Measurements from ENCODE around the gene MTUS2.
A peak's percentile ranks its signal among the peaks of the same experiment; 100 is the strongest.
"Not testable (repeated sequence)": the region's sequence is repeated elsewhere in the genome, so short reads cannot be mapped to it uniquely, and the experiment has no call there.

MTUS2 gene

DNA sequence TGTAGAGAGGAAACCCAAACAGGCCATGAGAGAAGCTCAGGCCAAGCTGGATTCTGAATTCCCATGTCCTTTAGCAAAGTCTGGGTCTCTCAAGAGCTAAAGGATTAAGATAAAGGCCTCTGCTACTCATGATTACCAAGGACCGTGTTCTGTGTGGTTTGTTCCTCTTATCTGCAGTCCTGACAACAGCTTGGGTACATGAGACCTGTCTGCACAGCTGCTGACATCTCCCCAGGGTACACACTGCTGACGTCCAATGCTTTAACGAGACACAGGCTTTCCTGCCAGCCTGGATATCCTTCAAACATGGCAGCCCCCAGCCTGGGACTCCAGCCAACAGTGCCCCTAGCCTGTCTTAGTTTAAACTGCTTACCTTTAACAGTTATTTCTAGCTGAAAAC lies 564.3 kb downstream of the MTUS2 start:
- Mint-ChIP-seq H3K27ac (no peak overlapping the region), H3K4me3 (no peak overlapping the region), H3K36me3 (no peaks in the 10 kb centered on the region), H3K4me1 (no peaks in the 10 kb centered on the region), H3K9me3 (peaks cover 3 to 4% of the 10 kb centered on the region in 2 donors), H3K27me3 (peaks cover 12 to 21% of the 10 kb centered on the region in 2 donors)
- DNase-seq (no peak), ATAC-seq (replicated peaks) (no peak)

DNA sequence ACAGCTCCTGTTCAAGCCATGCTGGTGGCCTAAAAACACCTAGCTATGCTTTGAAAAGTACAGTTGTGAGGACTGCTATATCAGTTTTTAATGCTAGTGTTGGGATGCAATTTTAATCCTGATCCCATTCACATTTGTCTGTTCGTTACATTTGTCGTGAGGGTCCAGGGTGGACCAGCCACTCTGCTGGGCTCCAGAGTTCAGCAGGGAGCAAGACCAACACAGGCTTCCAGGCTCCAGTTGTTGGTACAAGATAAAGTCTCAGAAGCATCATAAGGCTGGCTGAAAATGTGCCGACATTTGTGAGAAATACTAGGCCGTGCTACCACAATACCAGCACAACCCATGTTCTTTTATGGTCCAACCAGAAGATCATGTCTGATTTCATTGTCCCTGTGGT lies 564.7 kb downstream of the MTUS2 start:
- no peaks in the 10 kb centered on the region for H3K4me1 Mint-ChIP-seq
- peaks cover 2 to 4% of the 10 kb centered on the region in 2 donors for H3K9me3 Mint-ChIP-seq
- H3K36me3 Mint-ChIP-seq = no peaks in the 10 kb centered on the region
- no peak overlapping the region for H3K4me3 Mint-ChIP-seq
- H3K27ac Mint-ChIP-seq = no peak overlapping the region
- peaks cover 11 to 19% of the 10 kb centered on the region in 2 donors for H3K27me3 Mint-ChIP-seq
- DNase-seq (no peak), ATAC-seq (replicated peaks) (no peak)

DNA sequence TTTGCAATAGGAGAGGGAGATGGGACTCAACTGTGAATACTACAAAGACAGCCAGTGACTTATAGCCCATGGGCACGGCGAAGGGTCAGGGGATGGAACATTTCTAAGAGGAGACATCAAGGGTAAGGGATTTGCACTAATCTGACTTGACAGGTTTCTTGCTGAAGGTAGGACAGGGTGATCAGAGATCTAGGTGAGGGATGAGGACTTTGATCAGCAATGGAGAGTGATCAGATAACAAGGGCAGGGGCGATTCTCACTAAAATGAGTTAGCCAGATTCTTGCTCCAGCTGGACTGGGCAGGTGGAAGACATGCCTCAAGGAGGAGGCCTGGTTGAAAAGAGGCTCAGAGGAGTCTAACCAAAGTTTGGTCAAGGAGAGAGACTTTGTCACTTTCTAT lies 566.1 kb downstream of the MTUS2 start:
- Mint-ChIP-seq H3K9me3 (no peaks in the 10 kb centered on the region), H3K36me3 (no peaks in the 10 kb centered on the region)

DNA sequence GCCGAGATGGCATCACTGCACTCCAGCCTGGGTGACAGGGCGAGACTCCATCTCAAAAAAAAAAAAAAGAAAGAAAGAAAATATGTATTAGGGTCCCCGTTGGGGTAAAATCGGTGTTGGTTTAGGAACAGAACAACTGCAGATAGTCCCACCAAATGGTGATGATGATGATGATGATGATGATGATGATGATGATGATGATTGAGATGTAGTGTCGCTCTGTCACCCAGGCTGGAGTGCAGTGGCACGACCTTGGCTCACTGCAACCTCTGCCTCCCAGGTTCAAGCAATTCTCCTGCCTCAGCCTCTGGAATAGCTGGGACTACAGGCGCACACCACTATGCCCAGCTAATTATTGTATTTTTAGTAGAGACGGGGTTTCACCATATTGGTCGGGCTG lies 570.5 kb downstream of the MTUS2 start:
- not testable (repeated sequence) for H3K4me1 Mint-ChIP-seq; H3K36me3 Mint-ChIP-seq; H3K9me3 Mint-ChIP-seq; H3K4me3 Mint-ChIP-seq; ATAC-seq (replicated peaks); DNase-seq; H3K27ac Mint-ChIP-seq
- H3K27me3 Mint-ChIP-seq = peaks cover 28 to 30% of the 10 kb centered on the region in 2 donors

More for the DNA sequence above, 566.1 kb downstream of the MTUS2 start:
- ATAC-seq (replicated peaks) (no peak), DNase-seq (no peak)
- Mint-ChIP-seq H3K4me1 (no peaks in the 10 kb centered on the region), H3K4me3 (no peak overlapping the region), H3K27me3 (peaks cover 7 to 14% of the 10 kb centered on the region in 2 donors), H3K27ac (no peak overlapping the region)

DNA sequence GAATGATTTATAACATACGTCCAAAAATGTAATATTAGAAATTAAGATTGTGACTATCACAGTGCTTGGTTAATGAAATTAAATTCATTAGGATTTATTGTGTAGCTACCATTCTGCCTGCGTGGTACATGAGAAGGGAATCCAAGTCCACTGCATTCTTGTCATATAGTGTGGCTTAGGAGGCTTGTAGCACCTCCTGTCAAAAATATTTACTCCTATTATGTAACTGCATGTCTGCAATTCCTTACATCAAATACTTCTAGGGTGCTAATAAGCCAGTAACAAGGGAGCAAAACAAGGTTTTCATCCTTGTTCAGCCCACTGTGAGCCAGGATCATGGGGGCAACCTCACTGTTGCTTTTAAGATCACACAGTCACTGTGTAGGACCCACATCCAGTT lies 576.3 kb downstream of the MTUS2 start:
- ATAC-seq (replicated peaks) (no peak), DNase-seq (no peak)
- Mint-ChIP-seq H3K4me3 (no peak overlapping the region), H3K27me3 (peaks cover 35 to 40% of the 10 kb centered on the region in 2 donors), H3K27ac (no peak overlapping the region), H3K4me1 (no peaks in the 10 kb centered on the region), H3K9me3 (no peaks in the 10 kb centered on the region), H3K36me3 (no peaks in the 10 kb centered on the region)

DNA sequence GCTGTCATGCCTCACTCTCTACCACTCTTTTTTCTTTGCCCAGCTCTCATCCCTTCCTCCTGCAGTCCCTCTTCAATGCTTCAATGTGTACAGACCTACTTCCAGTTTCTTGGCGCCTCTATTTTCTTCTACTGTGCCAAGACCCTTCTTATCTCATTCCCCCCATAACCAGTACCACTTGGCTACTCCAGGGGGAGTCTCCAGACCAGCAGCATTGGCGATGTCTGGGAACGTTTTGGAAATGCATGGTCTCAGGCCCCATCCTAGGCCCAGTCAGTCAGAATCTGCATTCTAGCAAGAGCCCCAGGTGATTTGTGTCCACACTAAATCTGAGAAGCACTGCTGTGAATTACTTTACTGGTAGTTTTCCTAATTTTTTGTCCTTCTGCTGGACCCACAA lies 577.1 kb downstream of the MTUS2 start:
- ATAC-seq (replicated peaks) (no peak), DNase-seq (no peak)
- Mint-ChIP-seq H3K9me3 (no peaks in the 10 kb centered on the region), H3K27me3 (peaks cover 31 to 36% of the 10 kb centered on the region in 2 donors), H3K27ac (no peak overlapping the region), H3K36me3 (no peaks in the 10 kb centered on the region), H3K4me3 (no peak overlapping the region), H3K4me1 (no peaks in the 10 kb centered on the region)

DNA sequence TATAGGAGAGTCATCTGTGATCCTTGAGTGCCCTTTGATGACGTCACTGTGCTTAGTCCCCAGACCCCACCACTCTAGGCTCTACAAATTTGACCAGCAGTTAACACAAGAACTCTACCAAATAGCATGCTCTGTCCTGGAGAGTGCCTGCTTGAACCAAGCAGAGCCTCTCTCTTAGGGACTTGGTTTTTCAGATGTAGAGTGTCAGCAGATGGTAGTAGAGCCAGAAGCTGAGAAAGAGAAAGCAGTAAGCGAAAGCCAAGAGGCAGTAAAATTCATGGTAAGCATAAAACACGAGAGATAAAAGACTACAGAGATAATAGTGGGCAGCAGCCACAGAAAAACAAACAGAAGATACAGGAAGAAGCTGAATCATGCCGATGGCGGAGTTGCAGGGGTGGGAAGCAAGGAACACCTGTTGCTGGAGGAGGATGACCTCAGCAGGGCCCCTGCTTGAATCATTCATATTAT lies 582.1 kb downstream of the MTUS2 start:
- Mint-ChIP-seq H3K36me3 (no peaks in the 10 kb centered on the region), H3K9me3 (no peaks in the 10 kb centered on the region), H3K27ac (no peak overlapping the region), H3K4me1 (no peaks in the 10 kb centered on the region), H3K27me3 (peaks cover 5 to 10% of the 10 kb centered on the region in 2 donors), H3K4me3 (no peak overlapping the region)
- DNase-seq (no peak), ATAC-seq (replicated peaks) (no peak)

DNA sequence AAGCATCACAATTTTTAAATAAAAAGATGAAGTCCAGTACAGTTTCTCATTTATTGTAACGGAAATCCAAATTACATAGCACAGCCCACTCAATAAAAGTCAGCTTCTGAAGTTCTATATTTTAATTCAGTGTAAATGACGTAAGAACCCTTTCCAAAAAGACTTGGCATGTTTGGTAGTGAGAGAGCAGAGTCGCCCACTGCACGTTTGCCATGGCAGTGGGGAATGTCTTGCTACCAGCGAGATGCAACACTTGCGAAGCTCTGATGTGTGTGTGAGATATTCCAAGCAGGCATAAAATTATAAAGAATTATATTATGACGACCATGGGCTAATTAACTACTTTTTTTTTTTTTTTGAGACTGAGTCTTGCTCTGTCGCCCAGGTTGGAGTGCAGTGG lies 585.3 kb downstream of the MTUS2 start:
- Mint-ChIP-seq H3K4me3 (no peak overlapping the region), H3K27ac (no peak overlapping the region), H3K9me3 (no peaks in the 10 kb centered on the region), H3K4me1 (no peaks in the 10 kb centered on the region), H3K27me3 (peaks cover 5 to 10% of the 10 kb centered on the region in 2 donors), H3K36me3 (no peaks in the 10 kb centered on the region)
- DNase-seq = no peak
- no peak for ATAC-seq (replicated peaks)

DNA sequence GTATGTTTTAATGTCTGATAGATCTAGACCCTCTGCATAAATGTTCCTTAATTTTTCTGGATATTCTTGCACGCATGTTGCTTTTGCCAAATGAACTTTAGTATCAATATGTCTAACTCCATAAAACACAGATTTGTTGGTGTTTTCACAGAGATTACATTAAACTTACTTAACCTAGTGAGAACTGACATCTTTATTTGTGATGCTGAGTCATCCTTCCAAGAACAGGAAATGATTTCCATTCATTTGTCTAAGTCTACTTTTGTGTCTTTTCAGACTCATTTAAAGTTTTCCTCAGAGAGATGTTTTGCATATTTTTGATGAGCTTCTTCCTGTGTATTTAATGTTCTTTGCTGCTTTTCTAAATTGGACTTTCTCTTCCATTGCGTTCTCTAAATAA lies 591.3 kb downstream of the MTUS2 start:
- H3K27me3 Mint-ChIP-seq = peaks cover 4 to 5% of the 10 kb centered on the region in 2 donors
- H3K36me3 Mint-ChIP-seq = no peaks in the 10 kb centered on the region
- DNase-seq (no peak), ATAC-seq (replicated peaks) (no peak)
- H3K9me3 Mint-ChIP-seq = peaks cover 0 to 2% of the 10 kb centered on the region in 2 donors
- no peaks in the 10 kb centered on the region for H3K4me1 Mint-ChIP-seq
- H3K27ac Mint-ChIP-seq = no peak overlapping the region
- no peak overlapping the region for H3K4me3 Mint-ChIP-seq

DNA sequence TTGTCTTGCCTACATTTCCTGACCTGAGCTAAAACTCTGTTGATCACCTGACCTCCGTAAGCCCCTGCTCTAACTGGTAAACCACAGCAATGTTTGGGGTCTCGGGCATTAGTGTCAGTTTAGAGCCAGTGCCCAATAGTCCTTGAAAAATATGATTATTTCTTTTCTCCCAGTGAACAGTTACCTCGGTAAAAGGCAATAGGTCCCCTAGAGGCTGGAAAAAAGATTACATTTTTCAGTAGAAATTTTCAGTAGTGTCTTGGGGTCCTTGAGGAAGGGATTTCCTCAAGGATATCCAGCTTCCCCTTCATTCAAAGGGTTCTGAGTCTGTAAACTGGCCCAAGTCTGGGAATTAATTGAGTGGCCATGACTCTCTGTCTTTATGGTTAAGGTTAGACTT lies 597.9 kb downstream of the MTUS2 start:
- peaks cover 22 to 48% of the 10 kb centered on the region in 2 donors for H3K27me3 Mint-ChIP-seq
- DNase-seq (no peak), ATAC-seq (replicated peaks) (no peak)
- no peak overlapping the region for H3K27ac Mint-ChIP-seq
- no peak overlapping the region for H3K4me3 Mint-ChIP-seq
- peaks cover 0 to 13% of the 10 kb centered on the region in 2 donors for H3K4me1 Mint-ChIP-seq
- no peaks in the 10 kb centered on the region for H3K9me3 Mint-ChIP-seq
- no peaks in the 10 kb centered on the region for H3K36me3 Mint-ChIP-seq

DNA sequence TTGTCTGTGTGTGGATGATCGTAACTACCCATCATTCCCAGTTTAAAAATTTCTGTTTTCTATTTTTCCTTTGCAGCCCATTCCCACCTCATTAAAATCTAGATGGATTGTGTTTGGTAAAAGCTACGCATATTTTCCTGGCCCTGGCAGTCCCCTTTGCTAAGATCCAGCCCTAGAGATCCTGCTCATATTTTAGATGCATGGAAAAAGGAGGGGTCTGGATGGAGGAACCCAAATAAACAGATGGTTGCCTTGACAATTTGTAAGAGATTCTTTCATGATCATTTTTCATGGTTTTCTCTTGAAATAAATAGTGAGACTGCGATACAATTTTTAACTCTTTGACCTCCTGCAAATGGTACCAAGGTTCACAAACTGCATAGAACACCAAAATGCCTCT lies 601.0 kb downstream of the MTUS2 start:
- peaks cover 30 to 67% of the 10 kb centered on the region in 2 donors for H3K27me3 Mint-ChIP-seq
- peaks cover 0 to 13% of the 10 kb centered on the region in 2 donors for H3K4me1 Mint-ChIP-seq
- H3K9me3 Mint-ChIP-seq = no peaks in the 10 kb centered on the region
- H3K27ac Mint-ChIP-seq = no peak overlapping the region
- H3K4me3 Mint-ChIP-seq = no peak overlapping the region
- ATAC-seq (replicated peaks) (no peak), DNase-seq (no peak)
- H3K36me3 Mint-ChIP-seq = no peaks in the 10 kb centered on the region

DNA sequence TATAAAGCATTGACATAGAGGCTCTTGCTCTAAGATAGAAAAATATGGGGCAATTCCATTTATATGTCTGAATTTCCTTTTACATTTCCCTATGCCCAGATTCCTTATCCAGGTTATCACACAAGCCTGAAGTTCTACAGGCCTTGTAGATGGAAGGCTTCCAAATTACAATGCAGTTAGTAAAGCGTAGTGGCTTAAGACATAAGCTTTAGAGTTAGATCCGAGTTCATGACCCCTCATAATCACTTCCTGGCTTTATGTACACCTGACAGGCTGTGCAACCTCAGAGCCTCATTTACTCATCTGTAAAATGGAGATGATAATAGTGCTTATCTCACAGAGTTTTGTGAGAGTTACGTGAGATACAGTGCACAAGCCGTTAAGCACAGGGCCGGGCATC lies 601.9 kb downstream of the MTUS2 start:
- H3K27ac Mint-ChIP-seq = no peak overlapping the region
- H3K9me3 Mint-ChIP-seq = no peaks in the 10 kb centered on the region
- peaks cover 38 to 76% of the 10 kb centered on the region in 2 donors for H3K27me3 Mint-ChIP-seq
- ATAC-seq (replicated peaks) (no peak), DNase-seq (no peak)
- H3K4me3 Mint-ChIP-seq = no peak overlapping the region
- H3K36me3 Mint-ChIP-seq = no peaks in the 10 kb centered on the region
- peaks cover 0 to 13% of the 10 kb centered on the region in 2 donors for H3K4me1 Mint-ChIP-seq

DNA sequence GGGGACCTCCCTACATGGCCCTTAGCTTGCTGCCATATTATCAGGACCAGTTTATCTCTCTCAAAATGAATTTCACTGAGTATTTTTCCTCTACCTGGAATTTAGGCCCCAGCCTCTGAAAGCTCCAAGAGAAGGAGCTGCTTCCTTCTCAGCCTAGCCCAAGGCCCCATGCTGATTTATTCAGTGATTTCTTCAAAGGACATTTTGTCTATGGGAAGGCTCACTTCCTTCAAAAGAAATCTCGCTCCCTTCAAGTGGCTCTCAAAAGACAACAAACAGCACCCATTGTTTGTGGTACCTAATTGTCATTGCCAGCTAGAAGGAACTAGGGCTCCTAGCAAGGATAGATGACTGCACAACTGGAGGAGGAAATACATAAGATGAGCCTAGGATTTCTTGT lies 602.9 kb downstream of the MTUS2 start:
- no peak overlapping the region for H3K4me3 Mint-ChIP-seq
- DNase-seq (no peak), ATAC-seq (replicated peaks) (no peak)

DNA sequence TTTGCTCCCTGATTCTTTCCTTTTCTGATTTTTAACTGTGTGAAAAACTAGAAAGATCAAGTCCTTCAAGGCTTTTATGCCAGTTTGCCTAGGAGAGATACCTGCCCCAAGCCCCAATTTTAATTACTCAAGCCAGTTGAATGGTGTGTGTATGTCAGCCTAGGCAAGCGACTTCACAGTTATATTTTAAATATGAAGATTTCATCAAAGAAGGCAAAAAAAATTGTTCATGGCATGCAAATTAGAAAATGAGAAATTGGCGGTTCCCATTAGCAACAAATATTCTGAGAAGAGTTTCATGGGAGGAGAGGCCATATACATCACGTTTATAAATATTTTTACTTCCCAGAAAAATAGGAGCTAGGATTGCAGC lies 607.8 kb downstream of the MTUS2 start:
- no peak for ATAC-seq (replicated peaks)
- no peaks in the 10 kb centered on the region for H3K36me3 Mint-ChIP-seq
- no peak for DNase-seq
- peaks cover 26 to 49% of the 10 kb centered on the region in 2 donors for H3K27me3 Mint-ChIP-seq
- H3K9me3 Mint-ChIP-seq = no peaks in the 10 kb centered on the region
- no peak overlapping the region for H3K4me3 Mint-ChIP-seq
- no peak overlapping the region for H3K27ac Mint-ChIP-seq
- peaks cover 5 to 13% of the 10 kb centered on the region in 2 donors for H3K4me1 Mint-ChIP-seq

More for the DNA sequence above, 602.9 kb downstream of the MTUS2 start:
- H3K4me1 Mint-ChIP-seq = peaks cover 0 to 13% of the 10 kb centered on the region in 2 donors
- H3K27ac Mint-ChIP-seq = no peak overlapping the region
- H3K9me3 Mint-ChIP-seq = no peaks in the 10 kb centered on the region
- H3K36me3 Mint-ChIP-seq = no peaks in the 10 kb centered on the region
- peaks cover 38 to 67% of the 10 kb centered on the region in 2 donors for H3K27me3 Mint-ChIP-seq

DNA sequence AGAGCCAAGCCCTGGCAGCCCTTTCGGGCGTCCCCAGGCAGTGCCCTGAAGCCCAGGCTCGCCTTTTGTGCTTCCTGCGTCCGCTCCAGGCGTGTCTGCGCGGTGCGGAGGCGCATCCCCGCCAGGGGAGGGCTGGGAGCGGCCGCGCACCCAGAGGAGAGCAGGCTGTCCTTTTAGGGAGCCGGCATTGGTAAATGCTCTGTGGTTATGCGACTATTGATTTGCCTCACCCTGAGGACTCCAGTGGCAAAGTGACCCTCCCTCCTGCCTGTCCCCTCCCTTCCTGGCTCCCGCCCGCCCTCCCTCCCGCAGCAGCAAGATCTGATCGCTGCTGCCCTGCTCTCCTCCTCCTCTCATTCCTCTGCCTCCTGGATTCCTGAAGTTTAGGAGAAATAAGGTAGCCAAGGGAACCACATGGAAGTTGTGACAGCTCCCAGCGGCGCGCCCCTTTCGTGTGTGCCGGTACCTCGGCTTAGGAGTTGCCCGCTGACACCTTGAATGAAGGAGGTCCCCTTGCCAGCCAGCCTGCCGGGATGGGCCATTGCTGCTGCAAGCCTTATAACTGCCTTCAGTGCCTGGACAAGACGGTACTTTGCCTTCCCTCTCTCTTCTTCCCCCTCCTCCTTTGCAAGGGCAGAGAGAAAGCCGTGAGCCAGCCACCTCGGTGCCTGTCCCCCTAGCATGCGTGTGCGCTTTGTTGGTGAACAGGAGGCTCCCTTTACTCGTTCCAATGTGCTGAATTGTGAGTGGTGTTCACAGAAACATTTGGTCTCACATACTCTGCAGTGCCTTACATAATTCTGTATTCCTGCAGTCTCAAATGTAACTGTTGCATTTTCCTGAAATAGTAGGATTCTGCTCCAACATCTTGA lies 608.4 kb downstream of the MTUS2 start:
- H3K9me3 Mint-ChIP-seq = no peaks in the 10 kb centered on the region
- H3K27me3 Mint-ChIP-seq = peaks cover 26 to 43% of the 10 kb centered on the region in 2 donors
- peak overlapping the region; percentile 75 for H3K27ac Mint-ChIP-seq
- H3K4me1 Mint-ChIP-seq = peaks cover 5 to 13% of the 10 kb centered on the region in 2 donors
- ATAC-seq (replicated peaks) (peak in 1 of 2 donors; percentile 23), DNase-seq (no peak)
- peak overlapping the region; percentile 67 to 71 for H3K4me3 Mint-ChIP-seq
- no peaks in the 10 kb centered on the region for H3K36me3 Mint-ChIP-seq
